ENCODE results near the gene BBS2.

DNA sequence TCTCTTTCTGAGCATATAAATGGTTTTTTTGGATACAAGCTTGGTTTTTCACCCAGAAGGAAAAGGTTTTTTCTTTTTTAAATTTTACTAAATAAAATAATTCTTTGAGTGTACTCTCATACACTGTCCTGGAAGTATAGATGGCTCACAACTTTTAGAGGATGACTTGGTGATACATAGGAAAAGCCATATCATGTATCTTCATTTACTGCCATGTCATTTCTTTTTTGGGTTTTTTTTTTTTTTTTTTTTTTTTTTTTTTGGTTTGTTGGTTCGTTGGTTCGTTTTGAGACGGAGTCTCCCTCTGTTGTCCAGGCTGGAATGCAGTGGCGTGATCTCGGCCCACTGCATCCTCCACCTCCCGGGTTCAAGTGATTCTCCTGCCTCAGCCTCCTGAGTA, 56.7 kb downstream of the BBS2 start:
- TF ChIP-seq ZFP3 (CRISPR knock-in tag; IDR thresholded peaks at IDR 0.05) (no peak), TCF4 (CRISPR knock-in tag; IDR thresholded peaks at IDR 0.05; ENCODE audit: borderline replicate concordance) (no peak), TOX (CRISPR knock-in tag; IDR thresholded peaks at IDR 0.05; ENCODE audit: borderline replicate concordance) (no peak)
